GM10248 (cell line): ENCODE measurements around the gene ADM5.
A peak's percentile ranks its signal among the peaks of the same experiment; 100 is the strongest.

Experiments used
- CTCF ChIA-PET: fragments of 300-600 bp; sonication (Branson Sonifier 250); formaldehyde crosslinking; extraction: SDS; loops from one replicate; lab custom pipeline; 2021; ENCODE audit warnings: antibody characterized with exemption; lab: Yijun Ruan, JAX
- POLR2A ChIA-PET: fragments of 350-650 bp; sonication (Branson Sonifier 250); formaldehyde crosslinking; extraction: SDS; loops from one replicate; lab custom pipeline; 2020; ENCODE audit warnings: antibody characterized with exemption; lab: Yijun Ruan, JAX
- DNase-seq: peaks from one replicate; pipeline ENCODE4 v3.0.0; 2012; ENCODE audit errors: extremely low spot score
- CTCF ChIP-seq: IDR thresholded peaks from 2 replicates; pipeline ENCODE4 v1.5.1; 2012; ENCODE audit warnings: mild to moderate bottlenecking, low read depth; ENCODE audit errors: extremely low read depth, missing control alignments, control extremely low read depth

ADM5 gene

GRCh38 chr19:49687150-49687549, 2.2 kb upstream of the ADM5 start:
- TF ChIP-seq CTCF = no peak
- no peak for DNase-seq
- ChIA-PET CTCF (interaction anchor here (1.8 kb wide), 1 partner anchor 117 kb away, joined by 5 read pairs; no protein-coding TSS in a partner anchor), POLR2A (interaction anchor here (0.7 kb wide), 1 partner anchor 161 kb away, joined by 3 read pairs; no protein-coding TSS in a partner anchor)

DNA sequence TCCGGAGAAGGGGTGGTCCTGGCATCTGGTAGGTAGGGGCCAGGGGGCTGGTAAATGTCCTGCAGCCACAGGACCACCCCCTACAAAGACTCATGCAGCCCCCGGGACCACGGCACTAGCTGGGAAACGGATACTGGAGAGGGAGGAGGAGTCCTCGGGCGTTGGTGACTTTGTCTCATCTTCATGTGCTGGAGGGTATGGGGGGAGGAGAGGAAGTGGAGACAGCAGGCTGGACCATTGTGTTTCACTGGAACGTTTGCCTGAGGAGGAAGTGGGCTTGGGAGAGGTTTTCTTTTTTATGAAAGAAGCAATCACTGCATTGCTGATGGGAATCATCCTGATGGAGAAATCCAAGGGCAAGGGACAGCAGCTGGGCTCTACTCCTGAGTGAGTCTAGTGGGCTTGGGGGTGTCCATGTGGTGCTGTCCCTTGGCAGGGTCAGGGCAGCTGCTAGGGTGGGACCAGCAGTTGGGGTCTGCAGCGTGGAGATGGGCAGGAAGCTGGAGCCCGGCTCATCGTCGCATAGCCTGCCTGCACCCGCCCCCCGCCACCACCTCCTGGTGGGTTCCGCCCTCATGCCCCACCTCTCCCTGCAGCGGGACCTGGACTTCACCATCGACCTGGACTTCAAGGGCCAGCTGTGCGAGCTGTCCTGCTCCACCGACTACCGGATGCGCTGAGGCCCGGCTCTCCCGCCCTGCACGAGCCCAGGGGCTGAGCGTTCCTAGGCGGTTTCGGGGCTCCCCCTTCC, 1.7 kb upstream of the ADM5 start:
- ChIA-PET POLR2A (no interaction called here), CTCF (interaction anchor here (1.8 kb wide), 1 partner anchor 118 kb away, joined by 5 read pairs; no protein-coding TSS in a partner anchor)
- no peak for TF ChIP-seq CTCF
- DNase-seq = no peak

GRCh38 chr19:49688531-49689132, 762 bp upstream of the ADM5 start:
- no peak for TF ChIP-seq CTCF
- CTCF ChIA-PET = no interaction called here
- no peak for DNase-seq
- POLR2A ChIA-PET = no interaction called here

GRCh38 chr19:49690079-49690655, 773 bp downstream of the ADM5 start:
- DNase-seq = no peak
- CTCF ChIA-PET = interaction anchor here (1.2 kb wide), 1 partner anchor 12 kb away, joined by 3 read pairs; no protein-coding TSS in a partner anchor
- no peak for TF ChIP-seq CTCF
- POLR2A ChIA-PET = no interaction called here

GRCh38 chr19:49690656-49691242, 1.4 kb downstream of the ADM5 start, which contains the start of gene CPT1C:
Gene CPT1C (plus strand): TSS chr19:49691116. CDS start chr19:49692253, 1,137 bp downstream.
- no peak for TF ChIP-seq CTCF
- DNase-seq = peak; percentile 64
- POLR2A ChIA-PET = no interaction called here
- CTCF ChIA-PET = interaction anchor here (0.7 to 1.2 kb wide), 2 partner anchors 10 to 13 kb away, joined by 3 read pairs; no protein-coding TSS in a partner anchor

GRCh38 chr19:49691243-49692146, 2.1 kb downstream of the ADM5 start:
- POLR2A ChIA-PET = no interaction called here
- CTCF ChIA-PET = interaction anchor here (0.7 to 1.3 kb wide), 2 partner anchors 11 to 19 kb away, joined by 3 to 5 read pairs; no protein-coding TSS in a partner anchor
- no peak for TF ChIP-seq CTCF
- DNase-seq = peak; percentile 44
